ENCODE measurements around the gene FHOD1. TPM values are rescaled to one million over a fixed set of nuclear protein-coding genes. Genes with fewer than 3 reads are reported as not detected.

Gene FHOD1
- total RNA-seq, 1 experiment from 2014 or later, result 45.5 TPM

- ATAC-seq (no peak), DNase-seq (peak; percentile 38)
- TF ChIP-seq CTCF (conservative IDR thresholded peaks at IDR 0.05; ENCODE audit: low read depth, low read length), result no peak
- TF ChIP-seq EZH2 (IDR thresholded peaks at IDR 0.05; ENCODE audit: low read length, unreplicated experiment), result no peak
- no peak overlapping the region for H3K27ac ChIP-seq (ENCODE audit: low read length)
- ChIA-PET CTCF (interaction anchor here (0.5 kb wide), 1 partner anchor 132 kb away, joined by 5 read pairs; no protein-coding TSS in a partner anchor), POLR2A (ENCODE audit: unreplicated experiment) (interaction anchor here (0.6 to 1.1 kb wide), 2 partner anchors 65 to 164 kb away, joined by 3 to 4 read pairs; partner anchors contain the start of gene FHOD1)
- peak overlapping the region; percentile 89 for H3K4me2 ChIP-seq (ENCODE audit: low read length)
- no peak overlapping the region for H2AFZ ChIP-seq (ENCODE audit: low read length)
- intact Hi-C loops (cut with micrococcal nuclease), result no loop called here
- peak overlapping the region; percentile 79 for H3K4me3 ChIP-seq (ENCODE audit: low read length)
- no peaks in the 10 kb centered on the region for H3K9me2 ChIP-seq (replicated peaks; ENCODE audit: low read length)
- peaks cover 26% of the 10 kb centered on the region for H3K79me2 ChIP-seq (ENCODE audit: low read length)
- H3K4me1 ChIP-seq (ENCODE audit: insufficient read depth, low read length), result peaks cover 51% of the 10 kb centered on the region
- H3F3A ChIP-seq (ENCODE audit: low read length, unreplicated experiment), result no peaks in the 10 kb centered on the region
- no TSS peak for BruUV-seq (replicated peaks)
- no peaks in the 10 kb centered on the region for H3K36me3 ChIP-seq (ENCODE audit: low read depth, low read length)
- H3K9me3 ChIP-seq (ENCODE audit: low read length), result no peaks in the 10 kb centered on the region
- H3K27me3 ChIP-seq (ENCODE audit: low read length), result no peaks in the 10 kb centered on the region
- H3K9ac ChIP-seq (ENCODE audit: low read length), result no peak overlapping the region
- no peaks in the 10 kb centered on the region for H4K20me1 ChIP-seq (ENCODE audit: low read length)
Observed at GRCh38 chr16:67182288-67182687, 65.0 kb downstream of the FHOD1 start.

GRCh38 chr16:67181346-67181745 lies 65.9 kb downstream of the FHOD1 start:
- ChIA-PET POLR2A (ENCODE audit: unreplicated experiment) (interaction anchor here (1.1 kb wide), 1 partner anchor 163 kb away, joined by 3 read pairs; no protein-coding TSS in a partner anchor), CTCF (no interaction called here)
- H4K20me1 ChIP-seq (ENCODE audit: low read length), result no peaks in the 10 kb centered on the region
- H3K9me2 ChIP-seq (replicated peaks; ENCODE audit: low read length), result no peaks in the 10 kb centered on the region
- H3K27me3 ChIP-seq (ENCODE audit: low read length), result no peaks in the 10 kb centered on the region
- H3K27ac ChIP-seq (ENCODE audit: low read length), result no peak overlapping the region
- no TSS peak for BruUV-seq (replicated peaks)
- H2AFZ ChIP-seq (ENCODE audit: low read length), result no peak overlapping the region
- H3K4me3 ChIP-seq (ENCODE audit: low read length), result peak overlapping the region; percentile 24; the same call in 1 of the 2 replicates
- H3K36me3 ChIP-seq (ENCODE audit: low read depth, low read length), result no peaks in the 10 kb centered on the region
- H3K9ac ChIP-seq (ENCODE audit: low read length), result no peak overlapping the region
- peaks cover 26% of the 10 kb centered on the region for H3K79me2 ChIP-seq (ENCODE audit: low read length)
- no peaks in the 10 kb centered on the region for H3K9me3 ChIP-seq (ENCODE audit: low read length)
- intact Hi-C loops (cut with micrococcal nuclease), result no loop called here
- no peak; the same call in 1 of the 2 replicates for ATAC-seq
- TF ChIP-seq EZH2phosphoT487 (IDR thresholded peaks at IDR 0.05; ENCODE audit: borderline replicate concordance, low read length) (no peak), EZH2 (IDR thresholded peaks at IDR 0.05; ENCODE audit: low read length, unreplicated experiment) (no peak), CTCF (conservative IDR thresholded peaks at IDR 0.05; ENCODE audit: low read depth, low read length) (no peak)
- H3K4me2 ChIP-seq (ENCODE audit: low read length), result peak overlapping the region; percentile 62
- H3F3A ChIP-seq (ENCODE audit: low read length, unreplicated experiment), result no peaks in the 10 kb centered on the region
- peak; percentile 63 for DNase-seq
- H3K4me1 ChIP-seq (ENCODE audit: insufficient read depth, low read length), result peaks cover 46% of the 10 kb centered on the region

- Histone ChIP-seq H3K4me3 (ENCODE audit: low read length) (no peak overlapping the region), H3K9me2 (replicated peaks; ENCODE audit: low read length) (no peaks in the 10 kb centered on the region), H3K4me1 (ENCODE audit: insufficient read depth, low read length) (peaks cover 44% of the 10 kb centered on the region), H3K4me2 (ENCODE audit: low read length) (no peak overlapping the region), H3K27ac (ENCODE audit: low read length) (no peak overlapping the region), H3K27me3 (ENCODE audit: low read length) (no peaks in the 10 kb centered on the region), H3K36me3 (ENCODE audit: low read depth, low read length) (no peaks in the 10 kb centered on the region), H3K9me3 (ENCODE audit: low read length) (no peaks in the 10 kb centered on the region), H3F3A (ENCODE audit: low read length, unreplicated experiment) (no peaks in the 10 kb centered on the region), H2AFZ (ENCODE audit: low read length) (no peak overlapping the region), H4K20me1 (ENCODE audit: low read length) (no peaks in the 10 kb centered on the region), H3K79me2 (ENCODE audit: low read length) (peaks cover 32% of the 10 kb centered on the region), H3K9ac (ENCODE audit: low read length) (no peak overlapping the region)
- no peak for TF ChIP-seq EZH2 (IDR thresholded peaks at IDR 0.05; ENCODE audit: low read length, unreplicated experiment)
- no peak for TF ChIP-seq EZH2phosphoT487 (IDR thresholded peaks at IDR 0.05; ENCODE audit: borderline replicate concordance, low read length)
- no peak for TF ChIP-seq CTCF (conservative IDR thresholded peaks at IDR 0.05; ENCODE audit: low read depth, low read length)
- BruUV-seq (replicated peaks), result no TSS peak
- intact Hi-C loops (cut with micrococcal nuclease), result no loop called here
- DNase-seq (no peak), ATAC-seq (no peak)
- CTCF ChIA-PET, result no interaction called here
- POLR2A ChIA-PET (ENCODE audit: unreplicated experiment), result no interaction called here
Observed at GRCh38 chr16:67180166-67180565, 67.1 kb downstream of the FHOD1 start.
